ENCODE results near the gene TCP1.
"Not testable (repeated sequence)": the region's sequence is repeated elsewhere in the genome, so short reads cannot be mapped to it uniquely, and the experiment has no call there.

The TCP1 gene

GRCh38 chr6:159739341-159739740, 50.1 kb downstream of the TCP1 start:
- no peak overlapping the region for H3K4me3 ChIP-seq (replicated peaks; ENCODE audit: low read depth, low read length)
- TF ChIP-seq CTCF (IDR thresholded peaks at IDR 0.05; ENCODE audit: low read length, missing control alignments), result no peak

GRCh38 chr6:159736908-159737307, 52.5 kb downstream of the TCP1 start:
- no peak overlapping the region for H3K4me3 ChIP-seq (replicated peaks; ENCODE audit: low read depth, low read length)
- no peak for DNase-seq (ENCODE audit: low read depth)
- no peak for TF ChIP-seq CTCF (IDR thresholded peaks at IDR 0.05; ENCODE audit: low read length, missing control alignments)

More at GRCh38 chr6:159739341-159739740, 50.1 kb downstream of the TCP1 start:
- DNase-seq (ENCODE audit: low read depth), result no peak

GRCh38 chr6:159733395-159733794, 56.0 kb downstream of the TCP1 start:
- not testable (repeated sequence) for DNase-seq (ENCODE audit: low read depth); H3K4me3 ChIP-seq (replicated peaks; ENCODE audit: low read depth, low read length)

- not testable (repeated sequence) for H3K4me3 ChIP-seq (replicated peaks; ENCODE audit: low read depth, low read length); DNase-seq (ENCODE audit: low read depth)
Measured at GRCh38 chr6:159732550-159732949, 56.9 kb downstream of the TCP1 start.

- DNase-seq (ENCODE audit: low read depth), result no peak
- H3K4me3 ChIP-seq (replicated peaks; ENCODE audit: low read depth, low read length), result peak overlapping the region; percentile 92
- TF ChIP-seq CTCF (IDR thresholded peaks at IDR 0.05; ENCODE audit: low read length, missing control alignments), result no peak
Measured at GRCh38 chr6:159730332-159730676, 59.1 kb downstream of the TCP1 start.

GRCh38 chr6:159729598-159730331, 59.6 kb downstream of the TCP1 start:
- peak overlapping the region; percentile 92 for H3K4me3 ChIP-seq (replicated peaks; ENCODE audit: low read depth, low read length)
- peak; percentile 31 for DNase-seq (ENCODE audit: low read depth)
- TF ChIP-seq CTCF (IDR thresholded peaks at IDR 0.05; ENCODE audit: low read length, missing control alignments), result no peak

- H3K4me3 ChIP-seq (replicated peaks; ENCODE audit: low read depth, low read length), result peak overlapping the region; percentile 92
- DNase-seq (ENCODE audit: low read depth), result no peak
- no peak for TF ChIP-seq CTCF (IDR thresholded peaks at IDR 0.05; ENCODE audit: low read length, missing control alignments)
Measured at GRCh38 chr6:159728531-159728964, 60.9 kb downstream of the TCP1 start.

Measured in fibroblast of pulmonary artery (primary cell).